GM23248 (cell line): ENCODE measurements around the gene PTPRZ1.

Experiments
- EZH2 ChIP-seq: fragments of 200-600 bp; sonication (generic); IDR thresholded peaks from 2 replicates; pipeline ENCODE4 v1.6.1; 2018; ENCODE audit warnings: antibody characterized with exemption, mild to moderate bottlenecking; ENCODE audit not compliant: insufficient read depth, poor library complexity, severe bottlenecking
- EZH2phosphoT487 ChIP-seq: fragments of 200-600 bp; sonication (generic); IDR thresholded peaks from 2 replicates; pipeline ENCODE4 v1.6.1; 2018; ENCODE audit warnings: antibody characterized with exemption, moderate library complexity, mild to moderate bottlenecking, low read depth; ENCODE audit not compliant: insufficient read depth

DNA sequence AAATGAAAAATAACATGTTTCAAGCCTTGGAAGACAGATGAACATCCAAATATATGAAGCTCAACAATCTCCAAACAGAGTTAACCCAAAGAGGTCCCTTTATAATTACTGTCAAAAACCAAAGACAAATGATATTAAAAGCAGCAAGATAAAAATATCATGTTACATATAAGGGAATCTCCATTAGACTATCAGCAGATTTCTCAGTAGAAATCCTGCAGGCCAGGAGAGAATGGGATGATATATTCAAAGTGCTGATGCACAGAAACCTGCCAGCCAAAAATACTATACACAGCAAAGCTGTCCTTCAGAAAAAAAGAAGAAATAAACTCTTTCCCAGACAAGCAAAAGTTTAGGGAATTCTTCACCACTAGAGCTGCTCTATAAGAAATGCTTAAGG is 230.1 kb downstream of the PTPRZ1 start:
- TF ChIP-seq EZH2phosphoT487 = no peak
- no peak for TF ChIP-seq EZH2
